PFSK-1 (cell line): ENCODE results near the gene SNAP25.

ENCODE experiments used
- FOXP2 ChIP-seq: optimal IDR thresholded peaks from 2 replicates; pipeline ENCODE3; 2011; ENCODE audit warnings: borderline replicate concordance, control low read depth, inconsistent platforms; ENCODE audit not compliant: insufficient read depth; ENCODE audit errors: extremely low read length, extremely low read depth
- POLR2AphosphoS5 ChIP-seq: IDR thresholded peaks from 2 replicates; pipeline ENCODE4 v1.6.1; 2012; ENCODE audit warnings: low read depth, mild to moderate bottlenecking, control low read depth, low read length, moderate library complexity
- REST ChIP-seq, 2 experiments: IDR thresholded peaks; 2 replicates each; pipeline versions ENCODE4 v1.6.1 to v1.8.0; 2011 to 2012; ENCODE audit warnings: low read depth in 2 of 2, low read length in 2 of 2, control low read depth in 1 of 2, inconsistent platforms in 1 of 2, mild to moderate bottlenecking in 1 of 2, moderate library complexity in 1 of 2; ENCODE audit not compliant: insufficient read depth in 1 of 2
- SIN3A ChIP-seq: IDR thresholded peaks from 2 replicates; pipeline ENCODE4 v1.6.1; 2012; ENCODE audit warnings: mild to moderate bottlenecking, low read length, moderate library complexity, borderline replicate concordance; ENCODE audit not compliant: insufficient read depth
- TAF1 ChIP-seq: IDR thresholded peaks from 2 replicates; pipeline ENCODE4 v1.6.1; 2012; ENCODE audit warnings: low read length, control low read depth, borderline replicate concordance; ENCODE audit not compliant: insufficient read depth

SNAP25 gene

GRCh38 chr20:10321138-10321717, 102.6 kb downstream of the SNAP25 start:
- TF ChIP-seq REST (IDR thresholded peaks at IDR 0.05; ENCODE audit: insufficient read depth in 1 of 2, low read depth in 2 of 2, low read length in 2 of 2) (no peak), TAF1 (no peak), FOXP2 (no peak), SIN3A (no peak), POLR2AphosphoS5 (no peak)

- TF ChIP-seq REST (IDR thresholded peaks at IDR 0.05; ENCODE audit: insufficient read depth in 1 of 2, low read depth in 2 of 2, low read length in 2 of 2), result no peak
- TF ChIP-seq SIN3A, result no peak
- TF ChIP-seq TAF1, result no peak
- TF ChIP-seq FOXP2, result no peak
- TF ChIP-seq POLR2AphosphoS5, result no peak
Measured at GRCh38 chr20:10322073-10323012, 103.7 kb downstream of the SNAP25 start.

GRCh38 chr20:10323729-10324128, 105.1 kb downstream of the SNAP25 start:
- no peak for TF ChIP-seq POLR2AphosphoS5
- no peak for TF ChIP-seq SIN3A
- TF ChIP-seq FOXP2, result no peak
- TF ChIP-seq TAF1, result no peak
- TF ChIP-seq REST (IDR thresholded peaks at IDR 0.05; ENCODE audit: insufficient read depth in 1 of 2, low read depth in 2 of 2, low read length in 2 of 2), result no peak

- TF ChIP-seq POLR2AphosphoS5, result no peak
- TF ChIP-seq TAF1, result no peak
- TF ChIP-seq FOXP2, result no peak
- TF ChIP-seq REST (IDR thresholded peaks at IDR 0.05; ENCODE audit: insufficient read depth in 1 of 2, low read depth in 2 of 2, low read length in 2 of 2), result no peak
Measured at GRCh38 chr20:10324198-10324847, 105.7 kb downstream of the SNAP25 start.
